Transverse colon (tissue), 4 donors: ENCODE measurements around the gene HIVEP2. TPM values are rescaled to one million over a fixed set of nuclear protein-coding genes. Genes with fewer than 3 reads are reported as not detected.

ENCODE experiments used
- DNase-seq: peaks from one replicate; pipeline ENCODE4 v3.0.0-alpha.2; 2019
- H3K27ac ChIP-seq, 4 donors: fragments of 200-600 bp; sonication (generic); 2 replicates each; pipeline ENCODE4 v1.5.1; 2016 to 2018; ENCODE audit warnings: inconsistent platforms in 4 of 4
- H3K27me3 ChIP-seq: fragments of 200-600 bp; sonication (generic); 2 replicates; pipeline ENCODE4 v1.5.1; 2017; ENCODE audit warnings: inconsistent platforms
- H3K36me3 ChIP-seq, 4 donors: fragments of 200-600 bp; sonication (generic); 2 replicates each; pipeline ENCODE4 v1.5.1; 2017 to 2019; ENCODE audit warnings: inconsistent platforms in 4 of 4
- H3K4me1 ChIP-seq, 4 donors: fragments of 200-600 bp; sonication (generic); 2 replicates each; pipeline ENCODE4 v1.5.1; 2017 to 2020; ENCODE audit warnings: inconsistent platforms in 4 of 4
- H3K4me3 ChIP-seq, 4 donors: fragments of 200-600 bp; sonication (generic); 1 replicate in 1 of 4; 2 replicates in 3 of 4; pipeline versions ENCODE4 v1.5.1 to v1.6.1; 2017 to 2019; ENCODE audit warnings: inconsistent platforms in 4 of 4
- H3K9me3 ChIP-seq, 2 donors: fragments of 200-600 bp; sonication (generic); 2 replicates each; pipeline ENCODE4 v1.5.1; 2017 to 2019; ENCODE audit warnings: inconsistent platforms in 2 of 2
- EP300 ChIP-seq: sonication (generic); formaldehyde crosslinking; IDR thresholded peaks from one replicate; pipeline ENCODE4 v1.6.1; 2017; ENCODE audit warnings: antibody characterized with exemption, low read depth
- POLR2A ChIP-seq: fragments of 450-650 bp; IDR thresholded peaks from one replicate; pipeline ENCODE4 v1.6.1; 2016; ENCODE audit warnings: antibody characterized with exemption, mild to moderate bottlenecking, moderate library complexity
- POLR2AphosphoS5 ChIP-seq, 3 donors: sonication (generic); formaldehyde crosslinking; IDR thresholded peaks; one replicate each; pipeline ENCODE4 v1.6.1; 2016; ENCODE audit warnings: antibody characterized with exemption in 3 of 3
- WGBS, 2 donors: methylation state at CpG; one replicate each; pipeline ENCODE4 v1.1.5; 2018; ENCODE audit warnings: low coverage in 1 of 2; 5-methylcytosine and 5-hydroxymethylcytosine counted together
- in situ Hi-C, 4 donors: fragments of 200-750 bp; cut with MboI; loops; one replicate each; pipeline versions ENCODE4 v1.15.0 to v1.15.1; 2017; ENCODE audit warnings: low sequenced_read_pairs in 3 of 4, low pct_ligation_motif_present in 1 of 4, low pct_unique_long_range_greater_than_20kb in 1 of 4
- intact Hi-C: fragments of 100-400 bp; cut with DNase I; formaldehyde crosslinking; loops from one replicate; pipeline ENCODE4 v1.15.1; 2023; ENCODE audit warnings: low total_unique reads
- total RNA-seq, 4 donors: library from RNA; depleted of rRNA; stranded (reverse); fragments of >200 nt; gene quantifications; one replicate each; pipeline ENCODE4 v1.1.0, GENCODE V29; 2016
- TF ChIP-seq, protein P1 (sequence below), 5 experiments: fragments of 200-600 bp in 3 of 5; fragments of 450-650 bp in 2 of 5; sonication (generic) in 3 of 5; IDR thresholded peaks; 1 replicate in 2 of 5; 2 replicates in 3 of 5; pipeline ENCODE4 v1.5.1; 2016 to 2017; ENCODE audit warnings: antibody characterized with exemption in 5 of 5, inconsistent platforms in 3 of 5, mild to moderate bottlenecking in 2 of 5, moderate library complexity in 1 of 5

The HIVEP2 gene
- total RNA-seq, 4 donors from 2014 or later = 10.0 to 22.5 (median 13.7) TPM

DNA sequence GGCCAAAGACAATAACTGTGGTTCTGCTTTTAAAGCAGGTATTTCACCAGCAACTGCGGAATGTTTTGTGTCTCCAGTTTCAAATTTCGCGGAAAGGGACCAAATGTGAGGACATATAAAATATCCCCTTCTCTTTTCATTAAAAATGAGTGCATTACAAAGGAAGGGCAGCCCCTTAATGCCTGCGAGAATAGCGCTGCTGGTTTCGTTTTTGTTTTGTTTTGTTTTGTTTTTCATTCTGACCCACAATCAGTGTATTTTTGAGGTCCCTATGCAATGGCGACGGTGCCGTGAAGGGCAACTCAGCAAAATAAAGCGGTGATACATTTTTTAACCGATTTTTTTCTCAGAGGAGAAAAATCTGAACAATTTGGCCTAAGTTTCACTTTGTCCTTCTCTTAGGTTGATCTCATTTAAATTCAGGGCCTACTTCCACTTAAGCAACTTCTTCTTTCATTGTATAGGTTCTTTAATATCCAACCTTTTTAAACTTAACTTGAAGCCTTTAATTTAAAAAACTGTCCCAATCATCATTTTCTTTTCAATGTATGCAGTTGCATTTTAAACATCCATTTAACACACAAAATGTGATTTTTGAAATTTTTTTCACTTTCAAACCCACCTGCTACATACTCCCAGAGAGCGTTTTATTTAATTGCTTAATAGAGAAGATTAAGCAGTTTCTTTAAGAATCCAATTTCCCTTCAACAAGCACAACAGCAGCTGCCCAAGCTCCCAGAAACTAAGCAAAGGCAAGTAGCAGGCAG is 2.9 kb upstream of the HIVEP2 start:
- WGBS, 2 donors = 17% methylated on average over 11 to 12 of the region's 12 CpGs
- no peaks in the 10 kb centered on the region for H3K27me3 ChIP-seq
- H3K9me3 ChIP-seq = no peaks in the 10 kb centered on the region
- H3K27ac ChIP-seq = peak overlapping the region; percentile 94 to 99 (median 98)
- H3K4me3 ChIP-seq = peak overlapping the region; percentile 82 to 99 (median 86)
- no peak for DNase-seq
- peaks cover 8 to 19% (median 13%) of the 10 kb centered on the region in 4 donors for H3K4me1 ChIP-seq
- in situ Hi-C loops (no loop called here), intact Hi-C loops (loop anchor here (2.0 to 10.0 kb wide), 2 partner anchors 63 to 113 kb away; partner anchors contain the start of gene AIG1)
- no peaks in the 10 kb centered on the region for H3K36me3 ChIP-seq
- TF ChIP-seq POLR2AphosphoS5 (IDR thresholded peaks at IDR 0.05) (no peak), POLR2A (no peak), EP300 (no peak)
- TF ChIP-seq, protein P1, sequence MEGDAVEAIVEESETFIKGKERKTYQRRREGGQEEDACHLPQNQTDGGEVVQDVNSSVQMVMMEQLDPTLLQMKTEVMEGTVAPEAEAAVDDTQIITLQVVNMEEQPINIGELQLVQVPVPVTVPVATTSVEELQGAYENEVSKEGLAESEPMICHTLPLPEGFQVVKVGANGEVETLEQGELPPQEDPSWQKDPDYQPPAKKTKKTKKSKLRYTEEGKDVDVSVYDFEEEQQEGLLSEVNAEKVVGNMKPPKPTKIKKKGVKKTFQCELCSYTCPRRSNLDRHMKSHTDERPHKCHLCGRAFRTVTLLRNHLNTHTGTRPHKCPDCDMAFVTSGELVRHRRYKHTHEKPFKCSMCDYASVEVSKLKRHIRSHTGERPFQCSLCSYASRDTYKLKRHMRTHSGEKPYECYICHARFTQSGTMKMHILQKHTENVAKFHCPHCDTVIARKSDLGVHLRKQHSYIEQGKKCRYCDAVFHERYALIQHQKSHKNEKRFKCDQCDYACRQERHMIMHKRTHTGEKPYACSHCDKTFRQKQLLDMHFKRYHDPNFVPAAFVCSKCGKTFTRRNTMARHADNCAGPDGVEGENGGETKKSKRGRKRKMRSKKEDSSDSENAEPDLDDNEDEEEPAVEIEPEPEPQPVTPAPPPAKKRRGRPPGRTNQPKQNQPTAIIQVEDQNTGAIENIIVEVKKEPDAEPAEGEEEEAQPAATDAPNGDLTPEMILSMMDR (IDR thresholded peaks at IDR 0.05) = no peak

DNA sequence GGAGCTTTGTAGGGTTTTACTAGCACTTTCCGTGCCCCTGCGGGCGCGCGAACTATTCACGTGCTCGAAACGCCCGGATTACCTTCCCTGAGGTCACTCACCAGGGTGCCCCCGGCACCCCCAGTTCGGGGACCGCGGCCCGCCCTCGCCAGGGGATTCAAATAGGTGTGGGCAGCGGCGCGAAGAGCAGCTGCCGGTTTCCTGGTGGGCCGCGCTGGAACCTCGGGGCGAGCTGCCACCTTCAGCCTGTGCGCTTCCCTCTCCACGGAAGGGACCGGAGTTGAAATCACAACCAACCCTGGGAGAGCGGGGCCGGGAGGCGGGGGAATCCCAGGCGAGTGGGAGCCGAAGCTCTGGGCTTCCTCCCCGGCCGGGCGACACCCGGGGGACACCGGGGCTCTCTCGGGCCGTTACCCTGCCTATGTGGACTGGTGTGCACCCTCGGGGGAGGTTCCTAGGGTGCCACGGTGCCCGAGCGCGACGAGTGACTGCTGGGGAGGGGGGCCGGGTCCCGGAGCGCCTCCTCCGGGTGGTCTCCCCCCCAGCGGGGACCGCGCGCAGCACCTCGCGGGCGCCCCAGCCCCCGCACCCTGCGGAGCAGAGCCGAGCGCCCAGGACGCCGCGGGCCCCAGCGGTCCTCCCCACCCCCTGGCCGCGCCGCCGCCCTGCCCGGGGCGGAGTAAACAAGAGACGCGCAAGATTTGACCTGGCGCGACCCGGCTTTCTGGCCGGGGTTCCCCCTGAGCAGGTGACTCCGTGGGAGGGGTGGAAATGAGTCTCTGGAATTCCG is 2.1 kb upstream of the HIVEP2 start:
- intact Hi-C loops (loop anchor here (2.0 to 10.0 kb wide), 2 partner anchors 62 to 114 kb away; partner anchors contain the start of gene AIG1), in situ Hi-C loops (no loop called here)
- peaks cover 9 to 26% (median 13%) of the 10 kb centered on the region in 4 donors for H3K4me1 ChIP-seq
- H3K36me3 ChIP-seq = no peaks in the 10 kb centered on the region
- no peaks in the 10 kb centered on the region for H3K9me3 ChIP-seq
- TF ChIP-seq POLR2A (peak; percentile 59), EP300 (no peak), POLR2AphosphoS5 (IDR thresholded peaks at IDR 0.05) (peak; percentile 56 to 75 (median 69))
- TF ChIP-seq, protein P1 (IDR thresholded peaks at IDR 0.05) = peak in 1 of 5 experiments; percentile 30
- H3K27ac ChIP-seq = peak overlapping the region; percentile 94 to 99 (median 98)
- WGBS, 2 donors = 0 to 2% methylated on average over 1 to 52 of the region's 77 CpGs
- H3K4me3 ChIP-seq = peak overlapping the region; percentile 82 to 99 (median 86)
- H3K27me3 ChIP-seq = no peaks in the 10 kb centered on the region
- DNase-seq = peak; percentile 89

DNA sequence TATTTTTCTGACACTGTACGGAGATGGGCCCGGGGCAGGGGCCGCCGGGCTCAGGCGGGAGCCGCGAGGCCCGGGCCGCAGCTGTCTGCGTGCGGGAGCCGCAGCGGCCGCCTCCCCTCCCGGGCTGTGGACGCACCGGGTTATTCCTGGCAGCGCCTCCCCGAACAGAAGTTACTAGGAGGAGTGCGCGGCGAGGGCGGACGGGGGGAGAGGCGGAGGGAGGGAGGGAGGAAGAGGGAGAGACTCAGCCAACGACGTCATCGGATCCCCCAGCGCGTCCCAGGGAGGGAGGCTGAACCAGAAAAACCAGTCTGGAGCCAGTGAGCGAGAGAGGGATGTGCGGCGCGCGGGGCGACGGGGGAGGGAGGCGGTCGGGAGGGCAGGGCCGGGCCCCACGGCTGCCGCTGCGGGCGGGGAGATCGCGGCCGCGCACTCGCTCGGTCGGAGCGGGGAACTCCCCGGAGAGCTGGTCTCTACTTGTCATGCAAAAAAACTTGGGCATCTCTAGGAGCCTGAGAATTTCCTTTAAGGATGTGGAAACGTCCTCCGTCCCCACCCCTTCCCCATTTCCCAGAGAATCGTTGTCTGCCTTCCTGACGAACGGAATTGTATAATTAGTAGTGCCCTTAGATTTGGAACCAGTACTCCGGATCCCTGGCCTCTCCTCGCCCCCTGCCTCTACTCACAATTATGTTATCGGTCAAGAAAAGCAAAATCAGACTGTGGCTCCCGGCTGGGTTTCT is 1.4 kb upstream of the HIVEP2 start:
- peaks cover 9 to 29% (median 13%) of the 10 kb centered on the region in 4 donors for H3K4me1 ChIP-seq
- no peaks in the 10 kb centered on the region for H3K9me3 ChIP-seq
- 0 to 1% methylated on average over 8 to 61 of the region's 62 CpGs for WGBS, 2 donors
- peak overlapping the region; percentile 82 to 99 (median 86) for H3K4me3 ChIP-seq
- no peaks in the 10 kb centered on the region for H3K36me3 ChIP-seq
- TF ChIP-seq POLR2AphosphoS5 (IDR thresholded peaks at IDR 0.05) (peak; percentile 91 to 97 (median 96)), EP300 (no peak), POLR2A (peak; percentile 94)
- H3K27me3 ChIP-seq = no peaks in the 10 kb centered on the region
- intact Hi-C loops = loop anchor here (2.0 to 10.0 kb wide), 2 partner anchors 62 to 114 kb away; partner anchors contain the start of gene AIG1
- DNase-seq = peak; percentile 97
- H3K27ac ChIP-seq = peak overlapping the region; percentile 94 to 99 (median 98)
- in situ Hi-C loops = no loop called here

DNA sequence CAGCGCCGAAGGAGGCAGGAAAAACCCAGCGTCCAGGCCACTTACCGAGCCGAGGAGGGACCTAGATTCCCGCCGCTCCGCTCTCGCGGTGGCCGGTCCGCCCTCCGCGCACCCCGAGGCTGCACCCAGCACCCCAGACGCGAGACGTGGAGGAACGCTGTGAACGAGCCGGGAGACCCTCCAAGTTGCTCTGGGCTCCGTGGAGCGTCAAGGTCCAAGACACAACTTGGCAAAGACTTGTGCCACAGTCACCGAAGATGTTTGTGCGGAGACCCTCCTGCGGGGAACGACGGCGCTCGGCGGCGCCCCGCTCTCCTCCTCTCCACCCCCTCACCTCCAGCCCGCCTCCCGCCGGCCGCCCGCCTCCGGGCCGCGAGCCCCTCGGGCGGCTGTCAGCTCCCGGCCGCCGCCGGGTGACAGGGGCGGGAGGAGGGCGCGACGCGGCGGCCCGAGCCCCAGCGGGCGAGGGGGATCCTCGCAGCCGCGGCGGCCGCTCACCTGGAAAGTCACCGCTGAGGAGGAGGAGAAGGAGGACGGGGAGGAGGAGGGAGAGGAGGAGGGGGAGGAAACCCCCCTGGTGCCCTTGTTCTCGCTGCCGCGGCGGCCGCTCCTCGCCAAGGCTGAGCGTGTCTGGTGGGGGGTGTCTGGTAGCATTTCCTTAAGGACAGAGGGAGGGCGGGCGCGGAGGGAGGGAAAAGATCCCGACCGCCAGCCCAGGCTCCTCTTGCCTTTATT is 637 bp upstream of the HIVEP2 start:
- Histone ChIP-seq H3K4me3 (peak overlapping the region; percentile 82 to 99 (median 86)), H3K4me1 (peaks cover 9 to 29% (median 13%) of the 10 kb centered on the region in 4 donors), H3K27ac (peak overlapping the region; percentile 94 to 99 (median 98)), H3K9me3 (no peaks in the 10 kb centered on the region), H3K36me3 (no peaks in the 10 kb centered on the region), H3K27me3 (no peaks in the 10 kb centered on the region)
- peak; percentile 63 for DNase-seq
- TF ChIP-seq, protein P1 (IDR thresholded peaks at IDR 0.05) = no peak
- TF ChIP-seq POLR2A (no peak), EP300 (no peak), POLR2AphosphoS5 (IDR thresholded peaks at IDR 0.05) (no peak)
- intact Hi-C loops (loop anchor here (2.0 to 10.0 kb wide), 2 partner anchors 61 to 115 kb away; partner anchors contain the start of gene AIG1), in situ Hi-C loops (no loop called here)
- WGBS, 2 donors = 1% methylated on average over 40 of the region's 75 CpGs; no CpG with 5 or more reads in 1 of the 2 donors
